Progenitor cell of endocrine pancreas (in vitro differentiated cells): ENCODE results near the gene LGMN. TPM values are rescaled to one million over a fixed set of nuclear protein-coding genes. Genes with fewer than 3 reads are reported as not detected.

Source experiments
- DNase-seq: peaks from one replicate; pipeline ENCODE4 v3.0.0; 2021; ENCODE audit warnings: low spot score; ENCODE audit not compliant: unreplicated experiment
- H3K27ac Mint-ChIP-seq: 2 replicates; pipeline ENCODE4 v1.8.0; 2021; ENCODE audit warnings: mild to moderate bottlenecking, moderate library complexity, mixed read lengths
- H3K27me3 Mint-ChIP-seq: 2 replicates; pipeline ENCODE4 v1.8.0; 2021; ENCODE audit warnings: mixed read lengths
- H3K36me3 Mint-ChIP-seq: 2 replicates; pipeline ENCODE4 v1.8.0; 2022; ENCODE audit warnings: mixed read lengths; ENCODE audit not compliant: insufficient read depth
- H3K4me1 Mint-ChIP-seq: 2 replicates; pipeline ENCODE4 v1.8.0; 2021; ENCODE audit warnings: low read depth, mixed read lengths
- H3K4me3 Mint-ChIP-seq: 2 replicates; pipeline ENCODE4 v1.8.0; 2021; ENCODE audit warnings: low read depth, mild to moderate bottlenecking, moderate library complexity, mixed read lengths
- H3K9me3 Mint-ChIP-seq: 2 replicates; pipeline ENCODE4 v1.8.0; 2021; ENCODE audit warnings: low read depth, mixed read lengths
- total RNA-seq: library from RNA; stranded (reverse); gene quantifications from 2 replicates; pipeline ENCODE4 v1.2.1, GENCODE V29; 2021
- TF ChIP-seq, protein P1 (sequence below): fragments of 200-600 bp; sonication (generic); IDR thresholded peaks from one replicate; pipeline ENCODE4 v1.5.0; 2021; ENCODE audit warnings: antibody characterized with exemption, mild to moderate bottlenecking; ENCODE audit not compliant: unreplicated experiment

Gene LGMN
- total RNA-seq, 1 donor from 2014 or later: 63.3 TPM

DNA sequence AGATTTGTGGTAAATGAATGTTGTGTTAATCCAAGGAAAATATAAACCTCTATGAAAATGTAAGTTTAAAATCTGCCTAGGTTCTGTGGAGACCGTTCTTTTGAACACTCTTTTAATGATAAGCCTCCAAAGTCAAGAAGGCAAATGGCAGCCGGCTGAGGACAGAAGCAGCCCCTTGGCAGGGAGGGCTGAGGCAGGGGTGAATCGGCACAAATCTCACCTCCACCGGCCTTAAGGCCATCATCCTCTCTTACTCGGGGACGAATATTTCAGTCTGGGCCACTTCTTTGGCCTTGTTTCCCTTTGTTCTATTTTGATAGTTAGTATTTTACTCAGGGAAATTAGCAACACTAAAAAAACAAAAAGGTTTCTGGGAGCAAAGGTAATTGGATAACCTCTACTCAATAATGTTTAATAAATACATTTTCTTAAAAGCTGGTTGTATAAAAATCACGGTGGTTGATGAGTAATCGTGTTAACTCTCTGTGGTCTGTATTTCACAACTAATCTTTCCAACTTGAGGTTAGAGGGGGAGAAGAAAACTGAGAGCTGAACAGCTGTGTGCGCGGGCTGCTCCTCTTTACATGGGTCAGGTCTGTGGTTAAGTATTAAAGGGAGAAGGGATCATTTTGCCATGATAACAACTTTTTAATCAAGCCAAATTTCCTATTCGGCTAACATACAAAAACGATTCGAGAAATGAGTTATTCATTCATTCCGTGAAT, 18.6 kb downstream of the LGMN start:
- Mint-ChIP-seq H3K9me3 (peaks cover 9% of the 10 kb centered on the region), H3K4me1 (peaks cover 17% of the 10 kb centered on the region), H3K27me3 (no peaks in the 10 kb centered on the region), H3K36me3 (peaks cover 34% of the 10 kb centered on the region), H3K27ac (no peak overlapping the region), H3K4me3 (no peak overlapping the region)
- TF ChIP-seq, protein P1, sequence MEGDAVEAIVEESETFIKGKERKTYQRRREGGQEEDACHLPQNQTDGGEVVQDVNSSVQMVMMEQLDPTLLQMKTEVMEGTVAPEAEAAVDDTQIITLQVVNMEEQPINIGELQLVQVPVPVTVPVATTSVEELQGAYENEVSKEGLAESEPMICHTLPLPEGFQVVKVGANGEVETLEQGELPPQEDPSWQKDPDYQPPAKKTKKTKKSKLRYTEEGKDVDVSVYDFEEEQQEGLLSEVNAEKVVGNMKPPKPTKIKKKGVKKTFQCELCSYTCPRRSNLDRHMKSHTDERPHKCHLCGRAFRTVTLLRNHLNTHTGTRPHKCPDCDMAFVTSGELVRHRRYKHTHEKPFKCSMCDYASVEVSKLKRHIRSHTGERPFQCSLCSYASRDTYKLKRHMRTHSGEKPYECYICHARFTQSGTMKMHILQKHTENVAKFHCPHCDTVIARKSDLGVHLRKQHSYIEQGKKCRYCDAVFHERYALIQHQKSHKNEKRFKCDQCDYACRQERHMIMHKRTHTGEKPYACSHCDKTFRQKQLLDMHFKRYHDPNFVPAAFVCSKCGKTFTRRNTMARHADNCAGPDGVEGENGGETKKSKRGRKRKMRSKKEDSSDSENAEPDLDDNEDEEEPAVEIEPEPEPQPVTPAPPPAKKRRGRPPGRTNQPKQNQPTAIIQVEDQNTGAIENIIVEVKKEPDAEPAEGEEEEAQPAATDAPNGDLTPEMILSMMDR: no peak
- no peak for DNase-seq

GRCh38 chr14:92728759-92729364, 19.6 kb downstream of the LGMN start:
- H3K4me1 Mint-ChIP-seq: peaks cover 25% of the 10 kb centered on the region
- H3K27ac Mint-ChIP-seq: peak overlapping the region; percentile 67
- no peak overlapping the region for H3K4me3 Mint-ChIP-seq
- no peak for DNase-seq
- no peaks in the 10 kb centered on the region for H3K27me3 Mint-ChIP-seq
- TF ChIP-seq, protein P1: no peak
- H3K36me3 Mint-ChIP-seq: peaks cover 41% of the 10 kb centered on the region
- H3K9me3 Mint-ChIP-seq: peaks cover 9% of the 10 kb centered on the region

DNA sequence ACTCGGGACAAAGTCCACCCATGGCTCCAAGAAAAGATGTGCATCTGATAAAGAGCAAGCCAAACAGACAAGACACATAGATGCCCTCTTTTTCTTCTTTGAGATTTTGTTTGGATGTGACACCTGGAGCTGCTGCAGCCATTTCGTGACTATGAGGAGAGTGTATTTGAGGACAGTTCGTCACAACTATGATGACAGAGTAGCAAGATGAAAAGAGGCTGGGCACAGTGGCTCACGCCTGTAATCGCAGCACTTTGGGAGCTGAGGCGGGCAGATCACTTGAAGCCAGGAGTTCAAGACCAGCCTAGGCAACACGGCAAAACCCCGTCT, 21.5 kb downstream of the LGMN start:
- no peak overlapping the region for H3K27ac Mint-ChIP-seq

DNA sequence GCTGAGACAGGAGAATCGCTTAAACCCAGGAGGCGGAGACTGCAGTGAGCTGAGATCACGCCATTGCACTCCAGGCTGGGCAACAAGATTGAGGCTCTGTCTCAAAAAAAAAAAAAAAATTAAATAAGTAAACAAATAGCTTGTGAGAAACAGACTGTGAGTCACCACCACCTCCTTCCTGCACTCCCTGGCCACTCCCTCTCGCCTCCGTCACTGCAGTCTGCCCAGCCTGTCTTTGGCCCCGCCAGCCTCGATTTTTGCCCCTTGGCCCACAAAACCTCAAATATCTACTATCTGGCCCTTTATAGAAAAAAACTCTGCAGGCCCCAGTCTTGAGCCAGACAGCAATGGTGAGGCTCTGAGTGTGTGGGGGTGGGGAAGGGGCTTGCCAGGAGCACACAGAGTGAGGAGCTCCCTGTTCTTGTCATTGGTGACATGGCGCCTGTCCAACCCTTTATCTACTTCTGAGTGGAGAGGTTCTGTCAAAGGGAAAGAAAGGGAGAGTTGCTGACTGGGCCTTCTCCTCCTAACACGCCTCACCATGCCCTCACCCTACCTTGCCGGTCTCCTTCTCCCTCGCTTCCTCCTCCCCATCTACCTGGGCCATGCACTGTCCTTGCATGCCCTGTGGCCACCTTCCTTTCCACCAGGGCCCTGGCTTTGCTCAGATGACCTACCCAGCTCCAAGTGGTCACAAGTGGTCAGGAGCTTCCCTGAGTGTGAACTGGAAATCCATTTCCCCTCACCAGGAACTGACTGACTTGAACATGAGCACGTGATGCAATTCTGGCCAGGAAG, 22.1 kb downstream of the LGMN start:
- Mint-ChIP-seq H3K9me3 (peaks cover 10% of the 10 kb centered on the region), H3K4me3 (no peak overlapping the region), H3K27me3 (no peaks in the 10 kb centered on the region), H3K4me1 (peaks cover 22% of the 10 kb centered on the region), H3K27ac (peak overlapping the region; percentile 33), H3K36me3 (peaks cover 33% of the 10 kb centered on the region)
- DNase-seq: no peak
- TF ChIP-seq, protein P1: no peak

More for the DNA sequence above, 21.5 kb downstream of the LGMN start:
- TF ChIP-seq, protein P1: no peak
- Mint-ChIP-seq H3K36me3 (peaks cover 36% of the 10 kb centered on the region), H3K4me1 (peaks cover 20% of the 10 kb centered on the region), H3K27me3 (no peaks in the 10 kb centered on the region), H3K9me3 (peaks cover 10% of the 10 kb centered on the region), H3K4me3 (no peak overlapping the region)
- DNase-seq: no peak
